Erythroblast (primary cell): Measurements from ENCODE around the gene STK32C.

Experiments
- GATA1 ChIP-seq: IDR thresholded peaks from 2 replicates; pipeline ENCODE4 v1.6.1; 2011; ENCODE audit warnings: low read depth, mild to moderate bottlenecking, control low read depth, low read length, moderate library complexity
- POLR2A ChIP-seq: IDR thresholded peaks from 2 replicates; pipeline ENCODE4 v1.6.1; 2011; ENCODE audit warnings: mild to moderate bottlenecking, low read length

- no peak for TF ChIP-seq POLR2A
- no peak for TF ChIP-seq GATA1
Measured at GRCh38 chr10:132209978-132210530, 97.7 kb downstream of the STK32C start.
